ENCODE measurements around the gene ABHD5. TPM values are rescaled to one million over a fixed set of nuclear protein-coding genes. Genes with fewer than 3 reads are reported as not detected.

ABHD5 gene
- total and polyA plus RNA-seq, 2 of the 8 experiments (the other 6 are each of a cell fraction or from before 2014, with no cell fraction given) = 10.5 to 16.4 TPM

GRCh38 chr3:43768381-43768973, 77.7 kb downstream of the ABHD5 start (continued):
- TF ChIP-seq KDM5A (IDR thresholded peaks at IDR 0.05; ENCODE audit: low read length) (no peak), SUZ12 (IDR thresholded peaks at IDR 0.05; ENCODE audit: low read length) (no peak), SAP30 (IDR thresholded peaks at IDR 0.05; ENCODE audit: insufficient read depth, insufficient replicate concordance, low read length) (no peak), TBP (IDR thresholded peaks at IDR 0.05; ENCODE audit: low read depth, low read length) (no peak), POLR2A (IDR thresholded peaks at IDR 0.05; ENCODE audit: control extremely low read depth in 1 of 2, low read depth in 2 of 2, low read length in 2 of 2) (no peak), EZH2 (IDR thresholded peaks at IDR 0.05; ENCODE audit: low read depth, low read length, severe bottlenecking) (no peak), KDM1A (IDR thresholded peaks at IDR 0.05; ENCODE audit: borderline replicate concordance, low read length) (no peak)
